Mesenchymal stem cell (in vitro differentiated cells and primary cell): ENCODE data around the gene DBR1.

Experiments
- DNase-seq: peaks from one replicate; pipeline ENCODE4 v3.0.0-alpha.2; 2013
- H2AFZ ChIP-seq: one replicate; pipeline ENCODE4 v1.6.1; 2013; ENCODE audit warnings: low read depth, mild to moderate bottlenecking, control low read depth, inconsistent platforms, low read length, moderate library complexity
- H2AK5ac ChIP-seq: 2 replicates; pipeline ENCODE4 v1.6.1; 2013; ENCODE audit warnings: low read length, moderate library complexity, mild to moderate bottlenecking, inconsistent platforms; ENCODE audit not compliant: severe bottlenecking
- H2BK120ac ChIP-seq: one replicate; pipeline ENCODE4 v1.6.1; 2013; ENCODE audit warnings: low read depth, mild to moderate bottlenecking, inconsistent platforms, low read length, moderate library complexity
- H2BK12ac ChIP-seq, 2 experiments: one replicate each; pipeline ENCODE4 v1.6.1; 2013; ENCODE audit warnings: inconsistent platforms in 2 of 2, low read length in 2 of 2, mild to moderate bottlenecking in 2 of 2, moderate library complexity in 2 of 2, control low read depth in 1 of 2
- H2BK15ac ChIP-seq: one replicate; pipeline ENCODE4 v1.6.1; 2013; ENCODE audit warnings: mild to moderate bottlenecking, low read depth, inconsistent platforms; ENCODE audit not compliant: poor library complexity, severe bottlenecking
- H2BK5ac ChIP-seq: 2 replicates; pipeline ENCODE4 v1.6.1; 2013; ENCODE audit warnings: low read depth, mild to moderate bottlenecking, low read length, control low read depth, inconsistent platforms; ENCODE audit not compliant: poor library complexity, severe bottlenecking
- H3K14ac ChIP-seq, 2 experiments: one replicate each; pipeline ENCODE4 v1.6.1; 2013; ENCODE audit warnings: inconsistent platforms in 2 of 2, low read length in 2 of 2, control low read depth in 1 of 2, mild to moderate bottlenecking in 1 of 2, moderate library complexity in 1 of 2
- H3K18ac ChIP-seq, 2 experiments: one replicate each; pipeline ENCODE4 v1.6.1; 2013; ENCODE audit warnings: inconsistent platforms in 2 of 2, low read length in 2 of 2, control low read depth in 1 of 2, low read depth in 1 of 2, mild to moderate bottlenecking in 1 of 2
- H3K23ac ChIP-seq, 2 experiments: one replicate each; pipeline ENCODE4 v1.6.1; 2013; ENCODE audit warnings: inconsistent platforms in 2 of 2, low read length in 2 of 2, mild to moderate bottlenecking in 2 of 2, moderate library complexity in 2 of 2, control low read depth in 1 of 2
- H3K27ac ChIP-seq: 2 replicates; pipeline ENCODE4 v1.5.1; 2013; ENCODE audit warnings: mild to moderate bottlenecking, moderate library complexity, low read length, control low read depth, inconsistent platforms; ENCODE audit not compliant: poor library complexity, severe bottlenecking
- H3K27me3 ChIP-seq, 2 experiments: 2 replicates each; pipeline versions ENCODE4 v1.6.1 to v1.7.0; 2013; ENCODE audit warnings: low read length in 2 of 2, mild to moderate bottlenecking in 2 of 2, moderate library complexity in 2 of 2, control low read depth in 1 of 2, inconsistent platforms in 1 of 2; ENCODE audit not compliant: control insufficient read depth in 1 of 2, insufficient read depth in 1 of 2
- H3K36me3 ChIP-seq, 2 experiments: 2 replicates each; pipeline versions ENCODE4 v1.6.1 to v1.7.0; 2013; ENCODE audit warnings: low read length in 2 of 2, control low read depth in 1 of 2, inconsistent platforms in 1 of 2, low read depth in 1 of 2, mild to moderate bottlenecking in 1 of 2; ENCODE audit not compliant: insufficient read depth in 2 of 2, control insufficient read depth in 1 of 2
- H3K4ac ChIP-seq, 2 experiments: one replicate each; pipeline ENCODE4 v1.6.1; 2013; ENCODE audit warnings: inconsistent platforms in 2 of 2, low read length in 2 of 2, mild to moderate bottlenecking in 2 of 2, moderate library complexity in 2 of 2, control low read depth in 1 of 2, low read depth in 1 of 2
- H3K4me1 ChIP-seq: 2 replicates; pipeline ENCODE4 v1.6.1; 2013; ENCODE audit warnings: low read depth, low read length, control low read depth; ENCODE audit not compliant: control insufficient read depth, insufficient read depth
- H3K4me2 ChIP-seq: 2 replicates; pipeline ENCODE4 v1.6.1; 2013; ENCODE audit warnings: low read length, mild to moderate bottlenecking, inconsistent platforms; ENCODE audit not compliant: poor library complexity, severe bottlenecking
- H3K4me3 ChIP-seq, 2 experiments: 2 replicates each; pipeline versions ENCODE4 v1.5.1 to v1.7.0; 2013; ENCODE audit warnings: low read length in 2 of 2, mild to moderate bottlenecking in 2 of 2, control low read depth in 1 of 2, low read depth in 1 of 2; ENCODE audit not compliant: insufficient read depth in 1 of 2
- H3K79me1 ChIP-seq: replicated peaks from 2 replicates; pipeline ENCODE4 v1.6.1; 2013; ENCODE audit warnings: mild to moderate bottlenecking, control low read depth, low read length, inconsistent platforms; ENCODE audit not compliant: poor library complexity, severe bottlenecking
- H3K9ac ChIP-seq: 2 replicates; pipeline ENCODE4 v1.7.0; 2013; ENCODE audit warnings: mild to moderate bottlenecking, low read length, moderate library complexity
- H3K9me3 ChIP-seq: 2 replicates; pipeline ENCODE4 v1.7.0; 2013; ENCODE audit warnings: mild to moderate bottlenecking, low read length; ENCODE audit not compliant: control insufficient read depth
- H4K8ac ChIP-seq: one replicate; pipeline ENCODE4 v1.6.1; 2013; ENCODE audit warnings: inconsistent platforms, mild to moderate bottlenecking, low read length, moderate library complexity
- H4K91ac ChIP-seq: one replicate; pipeline ENCODE4 v1.6.1; 2013; ENCODE audit warnings: mild to moderate bottlenecking, low read length, inconsistent platforms
- WGBS: methylation state at CpG from one replicate; pipeline ENCODE4 v1.1.7; 2013; ENCODE audit warnings: mixed read lengths; 5-methylcytosine and 5-hydroxymethylcytosine counted together

Gene DBR1

DNA sequence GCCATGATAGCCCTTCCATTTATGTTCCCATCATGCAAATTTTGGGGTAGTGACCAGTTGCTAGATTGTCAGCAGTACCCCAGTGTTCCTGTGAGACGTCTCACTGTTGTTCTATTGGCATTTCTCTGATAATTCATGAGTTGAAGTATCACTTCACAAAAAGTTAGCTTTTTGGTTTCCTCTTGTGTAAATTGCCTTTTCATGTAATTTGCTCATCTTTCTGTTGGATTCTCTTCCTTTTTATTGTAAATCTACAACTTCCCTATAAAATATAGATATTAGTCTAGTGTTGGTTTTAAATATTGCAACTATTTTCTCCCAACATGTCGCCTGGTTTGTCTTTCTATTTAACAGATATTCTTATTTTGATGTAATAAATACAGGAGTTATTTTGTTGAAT, 35.0 kb downstream of the DBR1 start:
- 80% methylated on average over 1 of the region's 2 CpGs for WGBS
- H4K91ac ChIP-seq: no peak overlapping the region

DNA sequence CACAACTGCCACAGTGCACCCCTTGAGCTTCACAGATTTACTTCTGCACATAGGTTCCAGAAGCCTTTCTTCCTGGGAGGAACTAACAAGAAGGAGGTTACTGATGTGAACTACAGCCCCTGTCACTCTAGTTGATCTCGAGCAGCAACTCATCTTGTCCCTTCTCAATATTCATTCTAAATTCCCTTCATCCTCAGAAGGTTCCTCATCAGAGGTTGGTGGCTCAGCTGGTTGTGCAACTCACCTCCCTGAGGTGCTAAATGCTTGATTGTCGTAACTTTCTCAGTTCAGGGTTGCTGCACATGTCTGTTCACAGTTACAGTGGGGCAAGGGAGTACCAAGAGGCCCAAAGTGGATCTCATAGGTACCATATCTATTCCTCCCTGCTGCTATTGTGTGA, 36.9 kb downstream of the DBR1 start:
- no peaks in the 10 kb centered on the region for H3K4me1 ChIP-seq

More for the DNA sequence above, 35.0 kb downstream of the DBR1 start:
- no peak overlapping the region for H3K18ac ChIP-seq
- no peak overlapping the region for H3K23ac ChIP-seq
- no peak overlapping the region for H3K14ac ChIP-seq
- no peak overlapping the region for H3K4me3 ChIP-seq
- H4K8ac ChIP-seq: no peak overlapping the region
- H3K9me3 ChIP-seq: no peaks in the 10 kb centered on the region
- no peak overlapping the region for H2BK15ac ChIP-seq
- H3K4ac ChIP-seq: no peak overlapping the region
- no peaks in the 10 kb centered on the region for H3K36me3 ChIP-seq
- H3K4me1 ChIP-seq: no peaks in the 10 kb centered on the region
- H3K4me2 ChIP-seq: no peak overlapping the region
- no peak overlapping the region for H3K9ac ChIP-seq
- no peak overlapping the region for H2BK120ac ChIP-seq
- DNase-seq: no peak
- H2BK5ac ChIP-seq: no peak overlapping the region
- no peaks in the 10 kb centered on the region for H3K79me1 ChIP-seq
- H2AFZ ChIP-seq: no peak overlapping the region
- H2AK5ac ChIP-seq: no peak overlapping the region
- peaks cover 0 to 5% of the 10 kb centered on the region in 2 experiments for H3K27me3 ChIP-seq
- H3K27ac ChIP-seq: no peak overlapping the region
- H2BK12ac ChIP-seq: no peak overlapping the region

DNA sequence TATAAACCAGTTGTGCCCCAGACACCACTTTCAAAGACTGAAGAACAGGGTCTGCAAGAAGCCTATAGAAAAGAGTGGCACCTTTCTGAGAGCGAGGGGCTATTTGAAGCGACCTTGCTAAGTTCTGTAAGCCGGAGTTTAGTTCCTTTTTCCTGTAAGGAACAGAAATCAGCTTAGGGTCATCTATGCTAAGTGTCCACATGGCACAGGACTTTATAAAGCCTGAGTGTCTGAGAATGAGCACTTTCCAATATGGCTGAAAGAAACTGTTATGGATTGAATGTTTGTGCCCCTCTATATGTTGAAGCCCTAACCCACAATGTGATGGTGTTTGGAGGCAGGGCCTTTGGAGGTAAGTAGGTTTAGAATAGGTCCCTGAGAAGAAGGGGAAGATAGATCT, 38.5 kb downstream of the DBR1 start:
- H3K27ac ChIP-seq: no peak overlapping the region
- H3K14ac ChIP-seq: no peak overlapping the region
- no peaks in the 10 kb centered on the region for H3K79me1 ChIP-seq
- peaks cover 0 to 5% of the 10 kb centered on the region in 2 experiments for H3K27me3 ChIP-seq
- H2AK5ac ChIP-seq: no peak overlapping the region
- H3K36me3 ChIP-seq: no peaks in the 10 kb centered on the region
- H3K4me3 ChIP-seq: no peak overlapping the region
- 92% methylated on average over 3 of the region's 3 CpGs for WGBS
- H3K4me2 ChIP-seq: no peak overlapping the region
- no peak for DNase-seq
- H2BK15ac ChIP-seq: no peak overlapping the region
- H2BK120ac ChIP-seq: no peak overlapping the region
- H3K18ac ChIP-seq: no peak overlapping the region
- H2AFZ ChIP-seq: no peak overlapping the region
- no peak overlapping the region for H3K4ac ChIP-seq
- peaks cover 2% of the 10 kb centered on the region for H3K4me1 ChIP-seq
- no peak overlapping the region for H2BK12ac ChIP-seq
- H4K8ac ChIP-seq: no peak overlapping the region
- H4K91ac ChIP-seq: no peak overlapping the region
- H3K9me3 ChIP-seq: no peaks in the 10 kb centered on the region
- H3K9ac ChIP-seq: no peak overlapping the region
- H3K23ac ChIP-seq: no peak overlapping the region
- no peak overlapping the region for H2BK5ac ChIP-seq

More for the DNA sequence above, 36.9 kb downstream of the DBR1 start:
- Histone ChIP-seq H4K91ac (no peak overlapping the region), H2BK5ac (no peak overlapping the region), H3K27ac (no peak overlapping the region), H2AK5ac (no peak overlapping the region), H3K9me3 (no peaks in the 10 kb centered on the region), H3K9ac (no peak overlapping the region), H3K4me3 (no peak overlapping the region), H2BK120ac (no peak overlapping the region), H3K23ac (no peak overlapping the region), H2BK15ac (no peak overlapping the region), H4K8ac (no peak overlapping the region), H3K14ac (no peak overlapping the region), H3K27me3 (peaks cover 0 to 5% of the 10 kb centered on the region in 2 experiments), H3K79me1 (no peaks in the 10 kb centered on the region), H2AFZ (no peak overlapping the region), H3K18ac (no peak overlapping the region), H3K36me3 (no peaks in the 10 kb centered on the region), H2BK12ac (no peak overlapping the region), H3K4me2 (no peak overlapping the region), H3K4ac (no peak overlapping the region)
- DNase-seq: no peak
- WGBS: 75% methylated on average over 2 of the region's 2 CpGs

DNA sequence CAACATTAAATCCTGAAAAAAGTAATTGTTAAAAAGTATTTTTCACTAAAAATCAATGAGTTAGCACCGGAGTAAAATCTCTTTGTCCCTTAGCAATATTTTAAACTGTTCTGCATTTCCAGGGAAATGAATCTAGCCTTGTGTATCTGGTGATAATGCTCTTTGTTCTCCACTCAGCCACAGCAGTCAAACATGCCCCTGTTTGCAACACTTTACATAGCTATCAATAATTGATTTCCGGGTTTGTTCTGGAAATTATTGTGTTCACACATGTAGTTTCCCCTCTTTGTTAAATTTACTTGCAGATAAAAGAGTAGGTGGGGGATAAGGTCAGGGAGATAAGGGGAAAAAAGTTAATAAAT, 38.9 kb downstream of the DBR1 start:
- DNase-seq: no peak
- Histone ChIP-seq H2BK15ac (no peak overlapping the region), H2BK12ac (no peak overlapping the region), H3K4me1 (peaks cover 2% of the 10 kb centered on the region), H4K91ac (no peak overlapping the region), H4K8ac (no peak overlapping the region), H3K14ac (no peak overlapping the region), H3K9me3 (no peaks in the 10 kb centered on the region), H3K79me1 (no peaks in the 10 kb centered on the region), H3K27ac (no peak overlapping the region), H3K4ac (no peak overlapping the region), H3K4me3 (no peak overlapping the region), H3K23ac (no peak overlapping the region), H2AK5ac (no peak overlapping the region), H3K4me2 (no peak overlapping the region), H3K9ac (no peak overlapping the region), H3K36me3 (no peaks in the 10 kb centered on the region), H2BK120ac (no peak overlapping the region), H3K18ac (no peak overlapping the region), H2AFZ (no peak overlapping the region), H3K27me3 (peaks cover 0 to 5% of the 10 kb centered on the region in 2 experiments), H2BK5ac (no peak overlapping the region)
- WGBS: no CpG with 5 or more reads among the region's 2 CpGs
